T-cell (primary cell): ENCODE results near the gene NOVA1. TPM values are rescaled to one million over a fixed set of nuclear protein-coding genes. Genes with fewer than 3 reads are reported as not detected.

Source experiments
- ATAC-seq, 4 experiments: fragments of 200-7000 bp in 3 of 4; fragments of 150-1000 bp in 1 of 4; cut with Tn5 transposase; replicated peaks in 1 of 4; 1 replicate in 3 of 4; 2 replicates in 1 of 4; pipeline ENCODE4 v1.10.0; 2021; ENCODE audit warnings: moderate library complexity in 3 of 4, mild to moderate bottlenecking in 2 of 4, moderate number of reproducible peaks in 1 of 4
- CTCF ChIA-PET, 2 donors: fragments of 300-600 bp; sonication (Branson Sonifier 250); formaldehyde crosslinking; loops; one replicate each; lab custom pipeline; 2022; ENCODE audit warnings: antibody characterized with exemption in 2 of 2; lab: Charles Lee
- POLR2A ChIA-PET, 2 donors: fragments of 300-600 bp; sonication (Branson Sonifier 250); formaldehyde crosslinking; loops; one replicate each; lab custom pipeline; 2022; ENCODE audit warnings: antibody characterized with exemption in 2 of 2; lab: Charles Lee
- DNase-seq, 35 experiments: peaks; one replicate each; pipeline versions ENCODE4 v3.0.0 to v3.0.0-alpha.2; 2013 to 2023
- H3K27ac ChIP-seq: one replicate; pipeline ENCODE4 v1.5.1; 2013; ENCODE audit warnings: low read length
- H3K27me3 ChIP-seq, 2 experiments: replicated peaks in 1 of 2; 1 replicate in 1 of 2; 2 replicates in 1 of 2; pipeline versions ENCODE4 v1.6.1 to v1.7.0; 2013; ENCODE audit warnings: low read length in 1 of 2, mixed read lengths in 1 of 2; ENCODE audit not compliant: control insufficient read depth in 2 of 2, insufficient read depth in 2 of 2; ENCODE audit errors: extremely low read depth in 1 of 2
- H3K36me3 ChIP-seq, 2 donors: 1 replicate in 1 of 2; 2 replicates in 1 of 2; pipeline versions ENCODE4 v1.6.1 to v1.7.0; 2013; ENCODE audit warnings: low read length in 1 of 2; ENCODE audit not compliant: control insufficient read depth in 2 of 2, insufficient read depth in 1 of 2; ENCODE audit errors: extremely low read depth in 1 of 2
- H3K4me1 ChIP-seq, 2 experiments: 1 replicate in 1 of 2; 2 replicates in 1 of 2; pipeline versions ENCODE4 v1.6.1 to v1.7.0; 2013; ENCODE audit warnings: low read length in 2 of 2, mixed read lengths in 1 of 2; ENCODE audit not compliant: insufficient read depth in 2 of 2, control insufficient read depth in 1 of 2; ENCODE audit errors: extremely low read depth in 1 of 2
- H3K4me3 ChIP-seq, 2 donors: 1 replicate in 1 of 2; 2 replicates in 1 of 2; pipeline versions ENCODE4 v1.5.1 to v1.7.0; 2013; ENCODE audit warnings: mild to moderate bottlenecking in 2 of 2, low read length in 1 of 2, moderate library complexity in 1 of 2; ENCODE audit not compliant: control insufficient read depth in 1 of 2; ENCODE audit errors: extremely low read depth in 1 of 2
- H3K9me3 ChIP-seq: 2 replicates; pipeline ENCODE4 v1.7.0; 2013
- H3K27ac Mint-ChIP-seq, 2 donors: one replicate each; pipeline ENCODE4 v1.8.0; 2020 to 2021; ENCODE audit warnings: mild to moderate bottlenecking in 2 of 2, mixed read lengths in 2 of 2
- H3K27me3 Mint-ChIP-seq, 2 donors: one replicate each; pipeline ENCODE4 v1.8.0; 2021 to 2022; ENCODE audit warnings: mixed read lengths in 2 of 2
- H3K36me3 Mint-ChIP-seq: one replicate; pipeline ENCODE4 v1.8.0; 2021; ENCODE audit warnings: mixed read lengths
- H3K4me1 Mint-ChIP-seq, 3 donors: one replicate each; pipeline ENCODE4 v1.8.0; 2020 to 2022; ENCODE audit warnings: mixed read lengths in 3 of 3, mild to moderate bottlenecking in 1 of 3
- H3K4me3 Mint-ChIP-seq, 3 donors: one replicate each; pipeline ENCODE4 v1.8.0; 2020 to 2022; ENCODE audit warnings: mild to moderate bottlenecking in 3 of 3, mixed read lengths in 3 of 3, moderate library complexity in 3 of 3
- H3K9me3 Mint-ChIP-seq, 3 donors: one replicate each; pipeline ENCODE4 v1.8.0; 2020 to 2022; ENCODE audit warnings: mixed read lengths in 3 of 3
- WGBS: methylation state at CpG from one replicate; pipeline ENCODE4 v1.1.5; 2013; ENCODE audit warnings: missing lambda C conversion rate; ENCODE audit not compliant: insufficient coverage; 5-methylcytosine and 5-hydroxymethylcytosine counted together
- total RNA-seq, 35 experiments: library from RNA in 6 of 35; stranded (reverse) in 6 of 35; fragments of 120-200 nt in 1 of 35; gene quantifications; one replicate each; pipeline versions ENCODE4 v1.2.1 to v1.2.4 and lab custom pipeline; 2013 to 2026

Gene NOVA1
- total RNA-seq, 5 donors from 2014 or later (not counting 1 experiment from before 2014, with no cell fraction given), result 0.09 TPM; not detected in 4

GRCh38 chr14:26554069-26554772 lies 43.6 kb downstream of the NOVA1 start:
- DNase-seq, result no peak
- ChIA-PET POLR2A (no interaction called here), CTCF (no interaction called here)
- Mint-ChIP-seq H3K36me3 (no peaks in the 10 kb centered on the region), H3K9me3 (peaks cover 3 to 21% (median 10%) of the 10 kb centered on the region in 3 donors), H3K4me1 (no peaks in the 10 kb centered on the region), H3K4me3 (no peak overlapping the region), H3K27ac (no peak overlapping the region), H3K27me3 (no peaks in the 10 kb centered on the region)
- WGBS, result no CpG with 5 or more reads among the region's 1 CpG
- H3K36me3 ChIP-seq, result no peaks in the 10 kb centered on the region
- no peaks in the 10 kb centered on the region for H3K27me3 ChIP-seq
- no peak overlapping the region for H3K27ac ChIP-seq
- no peak overlapping the region for H3K4me3 ChIP-seq
- no peak for ATAC-seq
- no peaks in the 10 kb centered on the region for H3K4me1 ChIP-seq
- H3K9me3 ChIP-seq, result no peaks in the 10 kb centered on the region

GRCh38 chr14:26549571-26549970 lies 48.3 kb downstream of the NOVA1 start:
- Histone ChIP-seq H3K27ac (no peak overlapping the region), H3K36me3 (no peaks in the 10 kb centered on the region), H3K4me3 (no peak overlapping the region), H3K27me3 (no peaks in the 10 kb centered on the region), H3K9me3 (no peaks in the 10 kb centered on the region), H3K4me1 (no peaks in the 10 kb centered on the region)
- Mint-ChIP-seq H3K4me3 (no peak overlapping the region), H3K27ac (no peak overlapping the region), H3K27me3 (no peaks in the 10 kb centered on the region), H3K36me3 (no peaks in the 10 kb centered on the region), H3K9me3 (peaks cover 3 to 12% (median 11%) of the 10 kb centered on the region in 3 donors), H3K4me1 (no peaks in the 10 kb centered on the region)
- CTCF ChIA-PET, result no interaction called here
- DNase-seq (no peak), ATAC-seq (no peak)
- WGBS, result no CpG with 5 or more reads among the region's 3 CpGs
- POLR2A ChIA-PET, result no interaction called here

DNA sequence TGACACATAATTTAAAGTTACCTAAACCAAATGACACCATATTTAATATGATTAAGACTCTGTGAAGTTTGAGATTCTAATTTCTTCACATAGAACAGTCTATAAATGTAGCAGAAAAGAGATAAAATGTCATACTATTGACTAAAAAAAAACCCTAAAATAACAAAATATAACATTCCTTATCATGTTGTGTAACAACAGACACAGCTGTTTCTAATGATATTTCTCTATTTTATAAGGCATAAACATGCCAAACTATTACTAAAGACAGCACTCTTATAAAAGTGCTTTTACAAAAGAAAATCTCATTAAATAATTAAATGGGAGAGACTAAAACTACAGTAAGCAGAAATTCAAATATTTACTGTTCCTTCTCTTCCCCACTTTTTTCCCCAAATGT lies 49.4 kb downstream of the NOVA1 start:
- no peaks in the 10 kb centered on the region for H3K27me3 ChIP-seq
- H3K27ac ChIP-seq, result no peak overlapping the region
- no peak for DNase-seq
- no peaks in the 10 kb centered on the region for H3K4me1 ChIP-seq
- no peaks in the 10 kb centered on the region for H3K36me3 Mint-ChIP-seq
- no peak overlapping the region for H3K4me3 ChIP-seq
- ATAC-seq, result no peak
- H3K4me3 Mint-ChIP-seq, result no peak overlapping the region
- H3K27me3 Mint-ChIP-seq, result no peaks in the 10 kb centered on the region
- no peaks in the 10 kb centered on the region for H3K9me3 ChIP-seq
- CTCF ChIA-PET, result no interaction called here
- H3K9me3 Mint-ChIP-seq, result peaks cover 9 to 19% (median 11%) of the 10 kb centered on the region in 3 donors
- H3K27ac Mint-ChIP-seq, result no peak overlapping the region
- no peaks in the 10 kb centered on the region for H3K36me3 ChIP-seq
- H3K4me1 Mint-ChIP-seq, result no peaks in the 10 kb centered on the region
- POLR2A ChIA-PET, result no interaction called here

GRCh38 chr14:26538176-26538575 lies 59.7 kb downstream of the NOVA1 start:
- no CpG with 5 or more reads among the region's 1 CpG for WGBS
- ChIA-PET POLR2A (no interaction called here), CTCF (no interaction called here)
- Mint-ChIP-seq H3K4me1 (no peaks in the 10 kb centered on the region), H3K36me3 (no peaks in the 10 kb centered on the region), H3K4me3 (no peak overlapping the region), H3K9me3 (peaks cover 11 to 21% (median 11%) of the 10 kb centered on the region in 3 donors), H3K27me3 (no peaks in the 10 kb centered on the region), H3K27ac (no peak overlapping the region)
- H3K36me3 ChIP-seq, result no peaks in the 10 kb centered on the region
- ATAC-seq (no peak), DNase-seq (no peak)
- H3K27ac ChIP-seq, result no peak overlapping the region
- no peak overlapping the region for H3K4me3 ChIP-seq
- no peaks in the 10 kb centered on the region for H3K27me3 ChIP-seq
- no peaks in the 10 kb centered on the region for H3K9me3 ChIP-seq
- no peaks in the 10 kb centered on the region for H3K4me1 ChIP-seq

DNA sequence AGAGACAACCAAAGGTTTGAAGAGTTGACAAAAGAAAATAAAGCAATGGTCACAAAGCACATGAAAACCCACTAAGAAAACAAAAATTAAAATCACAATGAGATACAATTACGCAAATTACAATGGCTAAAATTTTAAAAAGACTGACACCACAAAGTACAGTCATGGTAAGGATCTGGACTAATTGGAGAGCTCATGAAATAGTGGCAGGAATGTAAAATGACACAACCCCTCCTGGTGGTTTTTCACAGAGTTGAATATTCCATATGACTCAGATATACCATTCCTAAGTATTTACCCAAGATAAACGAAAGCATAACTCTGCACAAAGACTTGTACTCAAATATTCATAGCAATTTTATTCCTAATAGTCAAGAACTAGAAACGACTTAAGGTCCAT lies 65.9 kb downstream of the NOVA1 start:
- H3K36me3 ChIP-seq, result no peaks in the 10 kb centered on the region
- ChIA-PET POLR2A (no interaction called here), CTCF (no interaction called here)
- ATAC-seq, result no peak
- Mint-ChIP-seq H3K27ac (no peak overlapping the region), H3K4me3 (no peak overlapping the region), H3K9me3 (peaks cover 9 to 38% (median 12%) of the 10 kb centered on the region in 3 donors), H3K4me1 (no peaks in the 10 kb centered on the region), H3K36me3 (no peaks in the 10 kb centered on the region), H3K27me3 (no peaks in the 10 kb centered on the region)
- WGBS, result no CpG with 5 or more reads among the region's 3 CpGs
- H3K4me3 ChIP-seq, result no peak overlapping the region
- no peaks in the 10 kb centered on the region for H3K27me3 ChIP-seq
- H3K27ac ChIP-seq, result no peak overlapping the region
- H3K9me3 ChIP-seq, result no peaks in the 10 kb centered on the region
- no peak for DNase-seq
- no peaks in the 10 kb centered on the region for H3K4me1 ChIP-seq

DNA sequence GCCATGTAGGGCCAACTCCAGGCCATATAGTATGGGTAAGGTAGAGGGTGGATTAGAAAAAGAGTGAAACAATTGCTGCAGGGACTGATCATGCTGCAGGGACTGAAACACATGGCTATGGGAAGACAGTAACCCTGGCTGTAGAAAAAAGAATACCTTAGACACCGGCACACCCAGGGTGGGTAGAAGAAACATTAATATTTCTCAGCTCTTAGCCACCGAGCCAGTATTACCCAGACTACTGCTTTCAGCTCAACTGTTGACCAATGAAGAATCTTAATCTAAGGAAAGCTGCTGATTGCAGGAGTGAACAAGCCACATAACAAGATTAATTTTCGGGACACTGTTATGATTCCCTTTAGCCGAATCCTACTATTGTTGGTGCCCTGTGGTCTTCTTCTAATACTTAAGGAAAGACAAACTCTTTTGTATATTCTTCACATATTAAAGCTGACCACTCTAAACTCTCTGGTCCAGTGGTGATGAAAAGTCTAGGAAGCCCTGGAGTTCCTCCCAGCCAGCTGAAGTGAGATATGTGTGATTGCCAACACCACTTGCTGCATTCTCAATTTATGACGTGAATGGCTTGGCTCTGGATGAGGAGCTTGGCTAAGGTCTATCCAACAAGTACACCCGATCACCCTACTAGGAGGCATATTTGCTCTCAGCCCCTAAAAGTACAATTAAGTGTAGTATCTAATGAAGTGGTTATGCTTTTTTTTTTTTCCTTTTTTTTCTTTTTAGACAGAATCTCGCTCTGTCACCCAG lies 69.2 kb downstream of the NOVA1 start:
- H3K4me3 Mint-ChIP-seq, result no peak overlapping the region
- no peaks in the 10 kb centered on the region for H3K36me3 ChIP-seq
- H3K27ac ChIP-seq, result no peak overlapping the region
- H3K4me1 ChIP-seq, result no peaks in the 10 kb centered on the region
- ChIA-PET POLR2A (no interaction called here), CTCF (no interaction called here)
- H3K27ac Mint-ChIP-seq, result no peak overlapping the region
- H3K9me3 ChIP-seq, result no peaks in the 10 kb centered on the region
- H3K27me3 Mint-ChIP-seq, result no peaks in the 10 kb centered on the region
- ATAC-seq, result no peak
- no peak for DNase-seq
- H3K36me3 Mint-ChIP-seq, result no peaks in the 10 kb centered on the region
- WGBS, result no CpG with 5 or more reads among the region's 7 CpGs
- H3K4me1 Mint-ChIP-seq, result no peaks in the 10 kb centered on the region
- H3K4me3 ChIP-seq, result no peak overlapping the region
- peaks cover 12 to 38% (median 12%) of the 10 kb centered on the region in 3 donors for H3K9me3 Mint-ChIP-seq
- no peaks in the 10 kb centered on the region for H3K27me3 ChIP-seq
